Measurements from ENCODE around the gene MITF.

MITF gene

GRCh38 chr3:69739204-69740102 is at the start of gene MITF:
MITF (plus strand) TSS chr3:69739464; CDS start chr3:69739598, 134 bp downstream.
- peak; percentile 42 to 53 for DNase-seq

GRCh38 chr3:69691860-69692259 is 47.4 kb upstream of the MITF start:
- DNase-seq: no peak

GRCh38 chr3:69692761-69693160 is 46.5 kb upstream of the MITF start:
- DNase-seq: no peak

- no peak for DNase-seq
These were observed 43.8 kb upstream of the MITF start for GRCh38 chr3:69695443-69695842.

GRCh38 chr3:69695933-69696332 is 43.3 kb upstream of the MITF start:
- no peak for DNase-seq

- no peak for DNase-seq
These were observed 42.9 kb upstream of the MITF start for GRCh38 chr3:69696367-69696766.

- no peak for DNase-seq
These were observed 41.9 kb upstream of the MITF start for GRCh38 chr3:69697381-69697780.

- DNase-seq: no peak
These were observed 40.5 kb upstream of the MITF start for GRCh38 chr3:69698728-69699127.

GRCh38 chr3:69699183-69699582 is 40.1 kb upstream of the MITF start:
- DNase-seq: no peak

- no peak for DNase-seq
These were observed 38.3 kb upstream of the MITF start for GRCh38 chr3:69700949-69701348.

- no peak for DNase-seq
These were observed 28.9 kb upstream of the MITF start for GRCh38 chr3:69710153-69710977.

- no peak for DNase-seq
These were observed 27.0 kb upstream of the MITF start for GRCh38 chr3:69712269-69712668.

- DNase-seq: no peak
These were observed 26.3 kb upstream of the MITF start for GRCh38 chr3:69712933-69713332.

- DNase-seq: no peak
These were observed 24.1 kb upstream of the MITF start for GRCh38 chr3:69715204-69715603.

- no peak for DNase-seq
These were observed 23.1 kb upstream of the MITF start for GRCh38 chr3:69716119-69716518.

GRCh38 chr3:69718866-69719586 is 20.2 kb upstream of the MITF start:
- DNase-seq: no peak

- DNase-seq: no peak
These were observed 19.6 kb upstream of the MITF start for GRCh38 chr3:69719587-69720122.

- DNase-seq: no peak
These were observed 18.4 kb upstream of the MITF start for GRCh38 chr3:69720824-69721223.

- DNase-seq: no peak
These were observed 15.9 kb upstream of the MITF start for GRCh38 chr3:69723389-69723788.

GRCh38 chr3:69724722-69725435 is 14.4 kb upstream of the MITF start:
- no peak for DNase-seq

- DNase-seq: no peak
These were observed 13.2 kb upstream of the MITF start for GRCh38 chr3:69725994-69726571.
